ENCODE measurements around the gene CHRNA5. TPM values are rescaled to one million over a fixed set of nuclear protein-coding genes. Genes with fewer than 3 reads are reported as not detected.

Gene CHRNA5
- total and polyA plus RNA-seq, 9 of the 15 experiments (the other 6 are each of a cell fraction or from before 2014, with no cell fraction given) = 2.8 to 16.1 (median 11.4) TPM

DNA sequence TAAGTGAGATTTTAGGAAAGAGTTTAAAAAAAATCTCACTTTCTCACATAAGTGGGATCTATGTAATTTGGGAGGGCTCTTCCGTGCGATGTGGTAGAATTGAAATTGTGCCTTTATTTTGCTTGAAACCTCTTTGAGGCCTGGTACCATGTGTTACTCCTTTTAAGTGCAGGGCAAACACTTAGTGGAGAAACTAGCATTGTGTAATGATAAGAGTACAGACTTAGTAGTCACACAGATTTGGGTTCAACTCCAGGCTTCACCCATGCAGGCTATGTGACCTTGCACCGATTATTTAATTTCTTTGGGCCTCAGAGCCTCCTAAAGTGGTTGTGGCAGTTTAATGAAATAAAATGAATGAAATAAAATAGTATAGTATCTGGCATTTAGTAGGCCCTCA is 22.7 kb upstream of the CHRNA5 start:
- TF ChIP-seq ZNF140 (CRISPR knock-in tag; IDR thresholded peaks at IDR 0.05) (no peak), HMG20A (CRISPR knock-in tag; conservative IDR thresholded peaks at IDR 0.05) (no peak), RBFOX2 (IDR thresholded peaks at IDR 0.05; ENCODE audit: low read depth, low read length) (0 out of 2 replicates have a peak, but pooled peaks have one; percentile 19), PRPF4 (IDR thresholded peaks at IDR 0.05; ENCODE audit: insufficient read depth, low read depth, low read length, poor library complexity, severe bottlenecking) (no peak), ZNF57 (CRISPR knock-in tag; IDR thresholded peaks at IDR 0.05) (no peak)
- POLR2A ChIA-PET = interaction anchor here (0.7 to 3.1 kb wide), 3 partner anchors 10 to 39 kb away, joined by 3 to 22 read pairs (median 4); no protein-coding TSS in a partner anchor
- intact Hi-C loops (cut with micrococcal nuclease) = loop anchor here (5.0 kb wide), 1 partner anchor 35 kb away; the partner anchor contains the start of gene HYKK
- FAIRE-seq = no peak
- Histone ChIP-seq H3K9me1 (ENCODE audit: control insufficient read depth, insufficient read depth, low read length) (no peaks in the 10 kb centered on the region), H3K4me2 (ENCODE audit: insufficient read depth, low read length) (no peak overlapping the region), H3K9me3 (replicated peaks; ENCODE audit: control insufficient read depth, insufficient read depth, low read depth, low read length) (no peaks in the 10 kb centered on the region), H3K9ac (ENCODE audit: insufficient read depth in 1 of 2, low read depth in 2 of 2, low read length in 2 of 2) (no peak overlapping the region), H3K27ac (ENCODE audit: extremely low read depth, low read depth, low read length) (no peak overlapping the region), H3K36me3 (ENCODE audit: control insufficient read depth, insufficient read depth, low read length) (peaks cover 62% of the 10 kb centered on the region), H3K79me2 (ENCODE audit: control insufficient read depth, insufficient read depth, low read length) (peaks cover 37% of the 10 kb centered on the region), H3K4me3 (no peak overlapping the region), H4K20me1 (replicated peaks; ENCODE audit: control insufficient read depth, insufficient read depth, low read length) (no peaks in the 10 kb centered on the region), H3K27me3 (ENCODE audit: control insufficient read depth in 2 of 2, insufficient read depth in 2 of 2, low read length in 2 of 2) (no peaks in the 10 kb centered on the region), H3K4me1 (replicated peaks in 1 of 2; ENCODE audit: control insufficient read depth in 2 of 2, insufficient read depth in 2 of 2, low read length in 2 of 2) (peaks cover 3% of the 10 kb centered on the region in 2 experiments; a peak in 2 of 5 replicates), H2AFZ (ENCODE audit: low read depth, low read length) (no peak overlapping the region)
- CTCF ChIA-PET (ENCODE audit: low intra/inter-chr PET ratio) = no interaction called here
- no TSS peak for BruUV-seq (replicated peaks)
- WGBS (ENCODE audit: insufficient coverage, low coverage, missing lambda C conversion rate) = 98% methylated on average over 3 of the region's 3 CpGs
- in situ Hi-C loops (cut with MboI) = no loop called here
- no peak for DNase-seq (ENCODE audit: extremely low read depth in 1 of 4, low spot score in 3 of 4)
- no peak for ATAC-seq

DNA sequence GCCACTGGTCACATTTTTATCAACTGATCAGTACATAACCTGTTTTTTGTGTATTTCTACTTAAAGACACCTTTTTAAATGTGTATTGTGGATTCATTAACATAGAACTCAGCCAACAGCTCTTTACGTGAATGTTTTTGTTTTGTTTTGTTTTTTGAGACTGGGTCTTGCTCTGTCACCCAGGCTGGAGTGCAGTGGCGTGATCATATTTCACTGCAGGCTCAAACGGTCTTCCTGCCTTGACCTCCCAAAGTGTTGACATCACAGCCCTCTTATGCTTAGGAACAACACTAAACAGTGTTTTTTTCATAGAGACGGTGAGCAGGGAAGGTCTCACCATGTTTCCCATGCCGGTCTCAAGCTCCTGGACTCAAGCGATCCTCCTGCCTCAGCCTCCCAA is 15.1 kb upstream of the CHRNA5 start:
- H3K4me1 ChIP-seq (replicated peaks in 1 of 2; ENCODE audit: control insufficient read depth in 2 of 2, insufficient read depth in 2 of 2, low read length in 2 of 2) = no peaks in the 10 kb centered on the region
- H3K79me2 ChIP-seq (ENCODE audit: control insufficient read depth, insufficient read depth, low read length) = no peaks in the 10 kb centered on the region
- H3K9me1 ChIP-seq (ENCODE audit: control insufficient read depth, insufficient read depth, low read length) = no peaks in the 10 kb centered on the region
- no peaks in the 10 kb centered on the region for H3K27me3 ChIP-seq (ENCODE audit: control insufficient read depth in 2 of 2, insufficient read depth in 2 of 2, low read length in 2 of 2)
- H3K4me3 ChIP-seq = no peak overlapping the region
- no peaks in the 10 kb centered on the region for H3K9me3 ChIP-seq (replicated peaks; ENCODE audit: control insufficient read depth, insufficient read depth, low read depth, low read length)
- H3K27ac ChIP-seq (ENCODE audit: extremely low read depth, low read depth, low read length) = no peak overlapping the region
- ChIA-PET CTCF (ENCODE audit: low intra/inter-chr PET ratio) (no interaction called here), POLR2A (interaction anchor here (0.6 to 8.1 kb wide), 5 partner anchors 10 to 127 kb away, joined by 4 to 62 read pairs (median 4); partner anchors contain the start of genes CHRNA5 and PSMA4)
- no peak overlapping the region for H3K4me2 ChIP-seq (ENCODE audit: insufficient read depth, low read length)
- H3K36me3 ChIP-seq (ENCODE audit: control insufficient read depth, insufficient read depth, low read length) = peaks cover 61% of the 10 kb centered on the region; the same call in 2 of the 3 replicates
- in situ Hi-C loops (cut with MboI) (no loop called here), intact Hi-C loops (cut with micrococcal nuclease) (no loop called here)
- FAIRE-seq (no peak), ATAC-seq (peak; percentile 14), DNase-seq (ENCODE audit: extremely low read depth in 1 of 4, low spot score in 3 of 4) (no peak)
- no peaks in the 10 kb centered on the region for H4K20me1 ChIP-seq (replicated peaks; ENCODE audit: control insufficient read depth, insufficient read depth, low read length)
- no peak overlapping the region for H3K9ac ChIP-seq (ENCODE audit: insufficient read depth in 1 of 2, low read depth in 2 of 2, low read length in 2 of 2)
- H2AFZ ChIP-seq (ENCODE audit: low read depth, low read length) = no peak overlapping the region
- no TSS peak for BruUV-seq (replicated peaks)
- WGBS (ENCODE audit: insufficient coverage, low coverage, missing lambda C conversion rate) = 78% methylated on average over 6 of the region's 6 CpGs
- TF ChIP-seq, protein P1, sequence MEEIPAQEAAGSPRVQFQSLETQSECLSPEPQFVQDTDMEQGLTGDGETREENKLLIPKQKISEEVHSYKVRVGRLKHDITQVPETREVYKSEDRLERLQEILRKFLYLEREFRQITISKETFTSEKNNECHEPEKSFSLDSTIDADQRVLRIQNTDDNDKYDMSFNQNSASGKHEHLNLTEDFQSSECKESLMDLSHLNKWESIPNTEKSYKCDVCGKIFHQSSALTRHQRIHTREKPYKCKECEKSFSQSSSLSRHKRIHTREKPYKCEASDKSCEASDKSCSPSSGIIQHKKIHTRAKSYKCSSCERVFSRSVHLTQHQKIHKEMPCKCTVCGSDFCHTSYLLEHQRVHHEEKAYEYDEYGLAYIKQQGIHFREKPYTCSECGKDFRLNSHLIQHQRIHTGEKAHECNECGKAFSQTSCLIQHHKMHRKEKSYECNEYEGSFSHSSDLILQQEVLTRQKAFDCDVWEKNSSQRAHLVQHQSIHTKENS (CRISPR knock-in tag; IDR thresholded peaks at IDR 0.05) = no peak
- TF ChIP-seq MTA1 (IDR thresholded peaks at IDR 0.05; ENCODE audit: borderline replicate concordance) (no peak), PHB2 (IDR thresholded peaks at IDR 0.05; ENCODE audit: low read depth) (no peak), CEBPB (tag; IDR thresholded peaks at IDR 0.05) (no peak), ZNF668 (CRISPR knock-in tag; IDR thresholded peaks at IDR 0.05) (no peak), ZNF133 (CRISPR knock-in tag; IDR thresholded peaks at IDR 0.05) (no peak), ELF2 (CRISPR knock-in tag; IDR thresholded peaks at IDR 0.05) (no peak), ESRRB (CRISPR knock-in tag; IDR thresholded peaks at IDR 0.05; ENCODE audit: borderline replicate concordance) (no peak), BRCA1 (IDR thresholded peaks at IDR 0.05) (no peak), BRCA1 (CRISPR knock-in tag; IDR thresholded peaks at IDR 0.05) (no peak), PTBP1 (IDR thresholded peaks at IDR 0.05; ENCODE audit: low read depth, low read length) (no peak)
- TF ChIP-seq, protein P2, sequence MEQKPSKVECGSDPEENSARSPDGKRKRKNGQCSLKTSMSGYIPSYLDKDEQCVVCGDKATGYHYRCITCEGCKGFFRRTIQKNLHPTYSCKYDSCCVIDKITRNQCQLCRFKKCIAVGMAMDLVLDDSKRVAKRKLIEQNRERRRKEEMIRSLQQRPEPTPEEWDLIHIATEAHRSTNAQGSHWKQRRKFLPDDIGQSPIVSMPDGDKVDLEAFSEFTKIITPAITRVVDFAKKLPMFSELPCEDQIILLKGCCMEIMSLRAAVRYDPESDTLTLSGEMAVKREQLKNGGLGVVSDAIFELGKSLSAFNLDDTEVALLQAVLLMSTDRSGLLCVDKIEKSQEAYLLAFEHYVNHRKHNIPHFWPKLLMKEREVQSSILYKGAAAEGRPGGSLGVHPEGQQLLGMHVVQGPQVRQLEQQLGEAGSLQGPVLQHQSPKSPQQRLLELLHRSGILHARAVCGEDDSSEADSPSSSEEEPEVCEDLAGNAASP (IDR thresholded peaks at IDR 0.05) = no peak

Measured in K562 (cell line).